ENCODE measurements around the gene CCL26. TPM values are rescaled to one million over a fixed set of nuclear protein-coding genes. Genes with fewer than 3 reads are reported as not detected.
"Not testable (repeated sequence)": the region's sequence is repeated elsewhere in the genome, so short reads cannot be mapped to it uniquely, and the experiment has no call there.

Gene CCL26
- total RNA-seq, 1 experiment from 2014 or later = 7.1 TPM

GRCh38 chr7:75723444-75723843 lies 48.6 kb downstream of the CCL26 start:
- H3K9ac ChIP-seq (ENCODE audit: low read length) = no peak overlapping the region
- no peak overlapping the region for H3K27ac ChIP-seq (ENCODE audit: low read length)
- CTCF ChIA-PET = no interaction called here
- no peaks in the 10 kb centered on the region for H3K27me3 ChIP-seq (ENCODE audit: low read length)
- H3K4me1 ChIP-seq (ENCODE audit: insufficient read depth, low read length) = peaks cover 12% of the 10 kb centered on the region
- H4K20me1 ChIP-seq (ENCODE audit: low read length) = no peaks in the 10 kb centered on the region
- no TSS peak for BruUV-seq (replicated peaks)
- no peak for TF ChIP-seq CTCF (conservative IDR thresholded peaks at IDR 0.05; ENCODE audit: low read depth, low read length)
- TF ChIP-seq EZH2phosphoT487 (IDR thresholded peaks at IDR 0.05; ENCODE audit: borderline replicate concordance, low read length) = no peak
- no peak for TF ChIP-seq EZH2 (IDR thresholded peaks at IDR 0.05; ENCODE audit: low read length, unreplicated experiment)
- H3K36me3 ChIP-seq (ENCODE audit: low read depth, low read length) = no peaks in the 10 kb centered on the region
- no peaks in the 10 kb centered on the region for H3K79me2 ChIP-seq (ENCODE audit: low read length)
- H3F3A ChIP-seq (ENCODE audit: low read length, unreplicated experiment) = no peaks in the 10 kb centered on the region
- ATAC-seq (no peak), DNase-seq (no peak)
- no peaks in the 10 kb centered on the region for H3K9me2 ChIP-seq (replicated peaks; ENCODE audit: low read length)
- POLR2A ChIA-PET (ENCODE audit: unreplicated experiment) = no interaction called here
- intact Hi-C loops (cut with micrococcal nuclease) = no loop called here
- H2AFZ ChIP-seq (ENCODE audit: low read length) = no peak overlapping the region
- H3K4me2 ChIP-seq (ENCODE audit: low read length) = no peak overlapping the region
- H3K4me3 ChIP-seq (ENCODE audit: low read length) = no peak overlapping the region
- H3K9me3 ChIP-seq (ENCODE audit: low read length) = no peaks in the 10 kb centered on the region

- no peaks in the 10 kb centered on the region for H4K20me1 ChIP-seq (ENCODE audit: low read length)
- DNase-seq = no peak
- H3K27ac ChIP-seq (ENCODE audit: low read length) = no peak overlapping the region
- H3K9me3 ChIP-seq (ENCODE audit: low read length) = no peaks in the 10 kb centered on the region
- TF ChIP-seq EZH2phosphoT487 (IDR thresholded peaks at IDR 0.05; ENCODE audit: borderline replicate concordance, low read length) (no peak), EZH2 (IDR thresholded peaks at IDR 0.05; ENCODE audit: low read length, unreplicated experiment) (no peak), CTCF (conservative IDR thresholded peaks at IDR 0.05; ENCODE audit: low read depth, low read length) (no peak)
- H3K79me2 ChIP-seq (ENCODE audit: low read length) = no peaks in the 10 kb centered on the region
- POLR2A ChIA-PET (ENCODE audit: unreplicated experiment) = no interaction called here
- no peaks in the 10 kb centered on the region for H3F3A ChIP-seq (ENCODE audit: low read length, unreplicated experiment)
- intact Hi-C loops (cut with micrococcal nuclease) = no loop called here
- no peaks in the 10 kb centered on the region for H3K36me3 ChIP-seq (ENCODE audit: low read depth, low read length)
- no peak for ATAC-seq
- no peak overlapping the region for H3K4me2 ChIP-seq (ENCODE audit: low read length)
- no TSS peak for BruUV-seq (replicated peaks)
- no peak overlapping the region for H3K4me3 ChIP-seq (ENCODE audit: low read length)
- no peak overlapping the region for H3K9ac ChIP-seq (ENCODE audit: low read length)
- peaks cover 4% of the 10 kb centered on the region; the same call in 1 of the 2 replicates for H3K4me1 ChIP-seq (ENCODE audit: insufficient read depth, low read length)
- H3K27me3 ChIP-seq (ENCODE audit: low read length) = no peaks in the 10 kb centered on the region
- CTCF ChIA-PET = no interaction called here
- no peaks in the 10 kb centered on the region for H3K9me2 ChIP-seq (replicated peaks; ENCODE audit: low read length)
- no peak overlapping the region for H2AFZ ChIP-seq (ENCODE audit: low read length)
Measured at GRCh38 chr7:75722373-75722772, 49.6 kb downstream of the CCL26 start.

GRCh38 chr7:75721922-75722321 lies 50.1 kb downstream of the CCL26 start:
- H4K20me1 ChIP-seq (ENCODE audit: low read length); H3K27me3 ChIP-seq (ENCODE audit: low read length); H3K36me3 ChIP-seq (ENCODE audit: low read depth, low read length); H3K79me2 ChIP-seq (ENCODE audit: low read length); H2AFZ ChIP-seq (ENCODE audit: low read length); H3K9me2 ChIP-seq (replicated peaks; ENCODE audit: low read length); H3K4me1 ChIP-seq (ENCODE audit: insufficient read depth, low read length); H3K27ac ChIP-seq (ENCODE audit: low read length); H3K4me3 ChIP-seq (ENCODE audit: low read length); H3K9ac ChIP-seq (ENCODE audit: low read length); BruUV-seq (replicated peaks); DNase-seq; intact Hi-C loops (cut with micrococcal nuclease); ATAC-seq; H3F3A ChIP-seq (ENCODE audit: low read length, unreplicated experiment); H3K9me3 ChIP-seq (ENCODE audit: low read length); H3K4me2 ChIP-seq (ENCODE audit: low read length); CTCF ChIA-PET: not testable (repeated sequence)
- POLR2A ChIA-PET (ENCODE audit: unreplicated experiment) = interaction anchor here (0.6 kb wide), 1 partner anchor 10 kb away, joined by 12 read pairs; no protein-coding TSS in a partner anchor
